ENCODE data around the gene TRIM8.

TRIM8 gene

GRCh38 chr10:102621443-102622325 lies 22.6 kb upstream of the TRIM8 start:
- H3K4me3 ChIP-seq (ENCODE audit: low read depth, low read length), result no peak overlapping the region
- H3K36me3 ChIP-seq, result no peaks in the 10 kb centered on the region; the same call in 1 of the 2 replicates
- H3K9me3 ChIP-seq, result no peaks in the 10 kb centered on the region
- no peaks in the 10 kb centered on the region for H3K27me3 ChIP-seq
- DNase-seq, result no peak
- peaks cover 56% of the 10 kb centered on the region for H3K4me1 ChIP-seq
- no peak for TF ChIP-seq CTCF (IDR thresholded peaks at IDR 0.05; ENCODE audit: low read depth, low read length)

- no peak for TF ChIP-seq CTCF (IDR thresholded peaks at IDR 0.05; ENCODE audit: low read depth, low read length)
- Histone ChIP-seq H3K4me3 (ENCODE audit: low read depth, low read length) (peak overlapping the region; percentile 10; the same call in 1 of the 2 replicates), H3K27me3 (no peaks in the 10 kb centered on the region), H3K4me1 (peaks cover 76% of the 10 kb centered on the region), H3K36me3 (no peaks in the 10 kb centered on the region), H3K9me3 (no peaks in the 10 kb centered on the region)
- no peak for DNase-seq
These were observed 20.2 kb upstream of the TRIM8 start for GRCh38 chr10:102624094-102624493.

GRCh38 chr10:102624751-102625645 lies 19.3 kb upstream of the TRIM8 start:
- DNase-seq, result no peak
- Histone ChIP-seq H3K9me3 (no peaks in the 10 kb centered on the region), H3K36me3 (no peaks in the 10 kb centered on the region), H3K4me3 (ENCODE audit: low read depth, low read length) (no peak overlapping the region), H3K27me3 (no peaks in the 10 kb centered on the region), H3K4me1 (peaks cover 76% of the 10 kb centered on the region)
- no peak for TF ChIP-seq CTCF (IDR thresholded peaks at IDR 0.05; ENCODE audit: low read depth, low read length)

GRCh38 chr10:102626026-102626685 lies 18.1 kb upstream of the TRIM8 start:
- Histone ChIP-seq H3K9me3 (no peaks in the 10 kb centered on the region), H3K27me3 (no peaks in the 10 kb centered on the region), H3K36me3 (no peaks in the 10 kb centered on the region), H3K4me3 (ENCODE audit: low read depth, low read length) (no peak overlapping the region), H3K4me1 (peaks cover 73% of the 10 kb centered on the region)
- no peak for TF ChIP-seq CTCF (IDR thresholded peaks at IDR 0.05; ENCODE audit: low read depth, low read length)
- no peak for DNase-seq

GRCh38 chr10:102627291-102627735 lies 17.0 kb upstream of the TRIM8 start:
- H3K9me3 ChIP-seq, result no peaks in the 10 kb centered on the region
- no peak overlapping the region; the same call in 1 of the 2 replicates for H3K4me3 ChIP-seq (ENCODE audit: low read depth, low read length)
- H3K4me1 ChIP-seq, result peaks cover 74% of the 10 kb centered on the region
- no peaks in the 10 kb centered on the region for H3K27me3 ChIP-seq
- DNase-seq, result no peak
- H3K36me3 ChIP-seq, result no peaks in the 10 kb centered on the region
- no peak for TF ChIP-seq CTCF (IDR thresholded peaks at IDR 0.05; ENCODE audit: low read depth, low read length)

All from BE2C (cell line).